GM23338 (cell line): ENCODE data around the gene ITIH4. TPM values are rescaled to one million over a fixed set of nuclear protein-coding genes. Genes with fewer than 3 reads are reported as not detected.

Experiments
- ATAC-seq: fragments of 200-7000 bp; cut with Tn5 transposase; 3 replicates; pipeline ENCODE4 v1.9.1; 2020
- DNase-seq: peaks from one replicate; pipeline ENCODE4 v3.0.0-alpha.2; 2015; ENCODE audit warnings: low spot score
- H2AFZ ChIP-seq: fragments of 200-600 bp; sonication (generic); 2 replicates; pipeline ENCODE4 v1.8.0; 2016; ENCODE audit warnings: antibody characterized with exemption, mild to moderate bottlenecking, moderate library complexity
- H3F3A ChIP-seq: fragments of 200-600 bp; sonication (generic); replicated peaks from 2 replicates; pipeline ENCODE4 v1.8.0; 2017; ENCODE audit warnings: antibody characterized with exemption, mixed run types, low read depth
- H3K27ac ChIP-seq: fragments of 200-600 bp; sonication (generic); 2 replicates; pipeline ENCODE4 v1.6.1; 2016; ENCODE audit warnings: low read depth
- H3K27me3 ChIP-seq: fragments of 200-600 bp; sonication (generic); 2 replicates; pipeline ENCODE4 v1.8.0; 2016; ENCODE audit warnings: mild to moderate bottlenecking, mixed run types, moderate library complexity; ENCODE audit not compliant: insufficient read depth
- H3K36me3 ChIP-seq: fragments of 200-600 bp; sonication (generic); 2 replicates; pipeline ENCODE4 v1.8.0; 2016; ENCODE audit warnings: mild to moderate bottlenecking; ENCODE audit not compliant: insufficient read depth
- H3K4me1 ChIP-seq: fragments of 200-600 bp; sonication (generic); 2 replicates; pipeline ENCODE4 v1.8.0; 2016; ENCODE audit warnings: mild to moderate bottlenecking, moderate library complexity; ENCODE audit not compliant: insufficient read depth
- H3K4me2 ChIP-seq: fragments of 200-600 bp; sonication (generic); 2 replicates; pipeline ENCODE4 v1.7.1; 2017; ENCODE audit warnings: mixed run types
- H3K4me3 ChIP-seq: fragments of 200-600 bp; sonication (generic); 2 replicates; pipeline ENCODE4 v1.6.1; 2016; ENCODE audit warnings: mixed run types
- H3K79me2 ChIP-seq: fragments of 200-600 bp; sonication (generic); replicated peaks from 2 replicates; pipeline ENCODE4 v1.8.0; 2017; ENCODE audit warnings: mild to moderate bottlenecking; ENCODE audit not compliant: insufficient read depth
- H3K9me2 ChIP-seq: fragments of 200-600 bp; sonication (generic); 2 replicates; pipeline ENCODE4 v1.8.0; 2017; ENCODE audit not compliant: insufficient read depth
- H4K20me1 ChIP-seq: fragments of 200-600 bp; sonication (generic); replicated peaks from 2 replicates; pipeline ENCODE4 v1.8.0; 2017; ENCODE audit warnings: mild to moderate bottlenecking; ENCODE audit not compliant: insufficient read depth
- H3K27ac Mint-ChIP-seq: 2 replicates; pipeline ENCODE4 v1.8.0; 2020; ENCODE audit warnings: inconsistent platforms, mild to moderate bottlenecking, moderate library complexity, mixed read lengths
- H3K27me3 Mint-ChIP-seq: 3 replicates; pipeline ENCODE4 v1.8.0; 2022; ENCODE audit warnings: low read depth, mild to moderate bottlenecking, moderate library complexity, mixed read lengths, inconsistent platforms; ENCODE audit not compliant: insufficient read depth, poor library complexity
- H3K36me3 Mint-ChIP-seq: 3 replicates; pipeline ENCODE4 v1.8.0; 2021; ENCODE audit warnings: low read depth, mild to moderate bottlenecking, inconsistent platforms, moderate library complexity, mixed read lengths
- H3K4me1 Mint-ChIP-seq: 3 replicates; pipeline ENCODE4 v1.8.0; 2020; ENCODE audit warnings: mild to moderate bottlenecking, inconsistent platforms, mixed read lengths
- H3K4me3 Mint-ChIP-seq: 3 replicates; pipeline ENCODE4 v1.8.0; 2021; ENCODE audit warnings: moderate library complexity, mild to moderate bottlenecking, inconsistent platforms, mixed read lengths
- H3K9me3 Mint-ChIP-seq: 3 replicates; pipeline ENCODE4 v1.8.0; 2020; ENCODE audit warnings: moderate library complexity, mild to moderate bottlenecking, inconsistent platforms, mixed read lengths
- EZH2 ChIP-seq: fragments of 200-600 bp; sonication (generic); IDR thresholded peaks from one replicate; pipeline ENCODE4 v1.8.0; 2017; ENCODE audit warnings: antibody characterized with exemption, mild to moderate bottlenecking, low read depth; ENCODE audit not compliant: unreplicated experiment
- EZH2phosphoT487 ChIP-seq: fragments of 200-600 bp; sonication (generic); IDR thresholded peaks from one replicate; pipeline ENCODE4 v1.8.1; 2018; ENCODE audit warnings: antibody characterized with exemption; ENCODE audit not compliant: unreplicated experiment
- JUNB ChIP-seq: IDR thresholded peaks from one replicate; pipeline ENCODE4 v1.6.1; 2016; ENCODE audit warnings: antibody characterized with exemption; ENCODE audit not compliant: unreplicated experiment
- NANOG ChIP-seq: IDR thresholded peaks from 2 replicates; pipeline ENCODE4 v1.6.1; 2016; ENCODE audit warnings: antibody characterized with exemption, borderline replicate concordance
- POLR2AphosphoS5 ChIP-seq: IDR thresholded peaks from 2 replicates; pipeline ENCODE4 v1.6.1; 2016; ENCODE audit warnings: antibody characterized with exemption, low read depth
- ZNF114 ChIP-seq: fragments of 250-450 bp; sonication (Bioruptor Pico); IDR thresholded peaks from 2 replicates; pipeline ENCODE4 v1.5.0; 2020; ENCODE audit warnings: mild to moderate bottlenecking, moderate library complexity
- polyA plus RNA-seq: library from polyadenylated mRNA; unstranded; fragments of >200 nt; fragmentation: Nextera tagmentation; extraction: Ambion mirVana; gene quantifications from 2 replicates; pipeline ENCODE4 v1.2.1, GENCODE V29; 2016
- total RNA-seq: library from RNA; depleted of rRNA; stranded (reverse); fragments of >200 nt; shearing (Covaris generic); gene quantifications from 2 replicates; pipeline ENCODE4 v1.2.3, GENCODE V29; 2014
- TF ChIP-seq, protein P1 (sequence below): IDR thresholded peaks from one replicate; pipeline ENCODE4 v1.6.1; 2018; ENCODE audit warnings: antibody characterized with exemption; ENCODE audit not compliant: unreplicated experiment
- TF ChIP-seq, protein P2 (sequence below): fragments of 250-450 bp; sonication (Bioruptor Pico); IDR thresholded peaks from 2 replicates; pipeline ENCODE4 v1.5.0; 2020; ENCODE audit warnings: mild to moderate bottlenecking, moderate library complexity
- TF ChIP-seq, protein P3 (sequence below): IDR thresholded peaks from 2 replicates; pipeline ENCODE4 v1.6.1; 2016; ENCODE audit warnings: antibody characterized with exemption
- TF ChIP-seq, protein P4 (sequence below), 2 experiments: fragments of 200-600 bp in 1 of 2; sonication (generic) in 1 of 2; conservative IDR thresholded peaks; 2 replicates each; pipeline versions ENCODE4 v1.5.1 to v1.6.1; 2016 to 2017; ENCODE audit warnings: antibody characterized with exemption in 2 of 2, low read depth in 2 of 2, mild to moderate bottlenecking in 2 of 2, moderate library complexity in 1 of 2

The ITIH4 gene
- total and polyA plus RNA-seq, 2 experiments from 2014 or later, result 0.82 to 1.4 TPM

DNA sequence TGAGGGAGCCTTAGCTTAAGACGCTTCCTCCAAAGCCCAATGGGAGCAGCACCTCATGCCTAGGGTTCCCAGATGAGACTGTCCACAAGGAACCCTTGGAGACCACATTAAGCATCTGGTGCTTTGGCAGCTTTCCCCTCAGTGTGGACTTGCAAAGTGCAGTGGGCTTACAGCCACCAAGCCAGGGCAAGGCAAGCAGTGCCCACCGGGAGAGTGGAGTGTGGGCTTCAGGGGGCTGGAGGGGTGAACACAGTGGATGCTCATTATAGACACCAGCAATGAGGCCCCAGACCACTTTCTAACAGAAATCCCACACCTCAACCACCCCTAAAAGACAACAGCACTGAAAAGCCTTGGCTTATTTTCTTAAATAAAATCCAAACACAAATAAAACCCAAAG, 13.4 kb upstream of the ITIH4 start:
- Histone ChIP-seq H3K79me2 (no peaks in the 10 kb centered on the region), H3K4me2 (no peak overlapping the region), H3K9me2 (no peaks in the 10 kb centered on the region), H3K27ac (no peak overlapping the region), H3F3A (no peaks in the 10 kb centered on the region), H4K20me1 (peaks cover 2% of the 10 kb centered on the region; the same call in 1 of the 2 replicates), H3K36me3 (0 out of 2 replicates have a peak, but pooled peaks cover 3% of the 10 kb centered on the region), H3K27me3 (no peaks in the 10 kb centered on the region), H3K4me1 (0 out of 2 replicates have a peak, but pooled peaks cover 4% of the 10 kb centered on the region), H3K4me3 (no peak overlapping the region), H2AFZ (no peak overlapping the region)
- no peak for ATAC-seq
- Mint-ChIP-seq H3K4me1 (peaks cover 11% of the 10 kb centered on the region), H3K27ac (no peak overlapping the region), H3K27me3 (peaks cover 9% of the 10 kb centered on the region), H3K9me3 (no peaks in the 10 kb centered on the region), H3K36me3 (peaks cover 34% of the 10 kb centered on the region), H3K4me3 (no peak overlapping the region)
- TF ChIP-seq JUNB (no peak), ZNF114 (CRISPR knock-in tag) (no peak), EZH2phosphoT487 (no peak), POLR2AphosphoS5 (no peak), NANOG (no peak), EZH2 (no peak)
- TF ChIP-seq, protein P1, sequence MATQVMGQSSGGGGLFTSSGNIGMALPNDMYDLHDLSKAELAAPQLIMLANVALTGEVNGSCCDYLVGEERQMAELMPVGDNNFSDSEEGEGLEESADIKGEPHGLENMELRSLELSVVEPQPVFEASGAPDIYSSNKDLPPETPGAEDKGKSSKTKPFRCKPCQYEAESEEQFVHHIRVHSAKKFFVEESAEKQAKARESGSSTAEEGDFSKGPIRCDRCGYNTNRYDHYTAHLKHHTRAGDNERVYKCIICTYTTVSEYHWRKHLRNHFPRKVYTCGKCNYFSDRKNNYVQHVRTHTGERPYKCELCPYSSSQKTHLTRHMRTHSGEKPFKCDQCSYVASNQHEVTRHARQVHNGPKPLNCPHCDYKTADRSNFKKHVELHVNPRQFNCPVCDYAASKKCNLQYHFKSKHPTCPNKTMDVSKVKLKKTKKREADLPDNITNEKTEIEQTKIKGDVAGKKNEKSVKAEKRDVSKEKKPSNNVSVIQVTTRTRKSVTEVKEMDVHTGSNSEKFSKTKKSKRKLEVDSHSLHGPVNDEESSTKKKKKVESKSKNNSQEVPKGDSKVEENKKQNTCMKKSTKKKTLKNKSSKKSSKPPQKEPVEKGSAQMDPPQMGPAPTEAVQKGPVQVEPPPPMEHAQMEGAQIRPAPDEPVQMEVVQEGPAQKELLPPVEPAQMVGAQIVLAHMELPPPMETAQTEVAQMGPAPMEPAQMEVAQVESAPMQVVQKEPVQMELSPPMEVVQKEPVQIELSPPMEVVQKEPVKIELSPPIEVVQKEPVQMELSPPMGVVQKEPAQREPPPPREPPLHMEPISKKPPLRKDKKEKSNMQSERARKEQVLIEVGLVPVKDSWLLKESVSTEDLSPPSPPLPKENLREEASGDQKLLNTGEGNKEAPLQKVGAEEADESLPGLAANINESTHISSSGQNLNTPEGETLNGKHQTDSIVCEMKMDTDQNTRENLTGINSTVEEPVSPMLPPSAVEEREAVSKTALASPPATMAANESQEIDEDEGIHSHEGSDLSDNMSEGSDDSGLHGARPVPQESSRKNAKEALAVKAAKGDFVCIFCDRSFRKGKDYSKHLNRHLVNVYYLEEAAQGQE, result no peak
- TF ChIP-seq, protein P2, sequence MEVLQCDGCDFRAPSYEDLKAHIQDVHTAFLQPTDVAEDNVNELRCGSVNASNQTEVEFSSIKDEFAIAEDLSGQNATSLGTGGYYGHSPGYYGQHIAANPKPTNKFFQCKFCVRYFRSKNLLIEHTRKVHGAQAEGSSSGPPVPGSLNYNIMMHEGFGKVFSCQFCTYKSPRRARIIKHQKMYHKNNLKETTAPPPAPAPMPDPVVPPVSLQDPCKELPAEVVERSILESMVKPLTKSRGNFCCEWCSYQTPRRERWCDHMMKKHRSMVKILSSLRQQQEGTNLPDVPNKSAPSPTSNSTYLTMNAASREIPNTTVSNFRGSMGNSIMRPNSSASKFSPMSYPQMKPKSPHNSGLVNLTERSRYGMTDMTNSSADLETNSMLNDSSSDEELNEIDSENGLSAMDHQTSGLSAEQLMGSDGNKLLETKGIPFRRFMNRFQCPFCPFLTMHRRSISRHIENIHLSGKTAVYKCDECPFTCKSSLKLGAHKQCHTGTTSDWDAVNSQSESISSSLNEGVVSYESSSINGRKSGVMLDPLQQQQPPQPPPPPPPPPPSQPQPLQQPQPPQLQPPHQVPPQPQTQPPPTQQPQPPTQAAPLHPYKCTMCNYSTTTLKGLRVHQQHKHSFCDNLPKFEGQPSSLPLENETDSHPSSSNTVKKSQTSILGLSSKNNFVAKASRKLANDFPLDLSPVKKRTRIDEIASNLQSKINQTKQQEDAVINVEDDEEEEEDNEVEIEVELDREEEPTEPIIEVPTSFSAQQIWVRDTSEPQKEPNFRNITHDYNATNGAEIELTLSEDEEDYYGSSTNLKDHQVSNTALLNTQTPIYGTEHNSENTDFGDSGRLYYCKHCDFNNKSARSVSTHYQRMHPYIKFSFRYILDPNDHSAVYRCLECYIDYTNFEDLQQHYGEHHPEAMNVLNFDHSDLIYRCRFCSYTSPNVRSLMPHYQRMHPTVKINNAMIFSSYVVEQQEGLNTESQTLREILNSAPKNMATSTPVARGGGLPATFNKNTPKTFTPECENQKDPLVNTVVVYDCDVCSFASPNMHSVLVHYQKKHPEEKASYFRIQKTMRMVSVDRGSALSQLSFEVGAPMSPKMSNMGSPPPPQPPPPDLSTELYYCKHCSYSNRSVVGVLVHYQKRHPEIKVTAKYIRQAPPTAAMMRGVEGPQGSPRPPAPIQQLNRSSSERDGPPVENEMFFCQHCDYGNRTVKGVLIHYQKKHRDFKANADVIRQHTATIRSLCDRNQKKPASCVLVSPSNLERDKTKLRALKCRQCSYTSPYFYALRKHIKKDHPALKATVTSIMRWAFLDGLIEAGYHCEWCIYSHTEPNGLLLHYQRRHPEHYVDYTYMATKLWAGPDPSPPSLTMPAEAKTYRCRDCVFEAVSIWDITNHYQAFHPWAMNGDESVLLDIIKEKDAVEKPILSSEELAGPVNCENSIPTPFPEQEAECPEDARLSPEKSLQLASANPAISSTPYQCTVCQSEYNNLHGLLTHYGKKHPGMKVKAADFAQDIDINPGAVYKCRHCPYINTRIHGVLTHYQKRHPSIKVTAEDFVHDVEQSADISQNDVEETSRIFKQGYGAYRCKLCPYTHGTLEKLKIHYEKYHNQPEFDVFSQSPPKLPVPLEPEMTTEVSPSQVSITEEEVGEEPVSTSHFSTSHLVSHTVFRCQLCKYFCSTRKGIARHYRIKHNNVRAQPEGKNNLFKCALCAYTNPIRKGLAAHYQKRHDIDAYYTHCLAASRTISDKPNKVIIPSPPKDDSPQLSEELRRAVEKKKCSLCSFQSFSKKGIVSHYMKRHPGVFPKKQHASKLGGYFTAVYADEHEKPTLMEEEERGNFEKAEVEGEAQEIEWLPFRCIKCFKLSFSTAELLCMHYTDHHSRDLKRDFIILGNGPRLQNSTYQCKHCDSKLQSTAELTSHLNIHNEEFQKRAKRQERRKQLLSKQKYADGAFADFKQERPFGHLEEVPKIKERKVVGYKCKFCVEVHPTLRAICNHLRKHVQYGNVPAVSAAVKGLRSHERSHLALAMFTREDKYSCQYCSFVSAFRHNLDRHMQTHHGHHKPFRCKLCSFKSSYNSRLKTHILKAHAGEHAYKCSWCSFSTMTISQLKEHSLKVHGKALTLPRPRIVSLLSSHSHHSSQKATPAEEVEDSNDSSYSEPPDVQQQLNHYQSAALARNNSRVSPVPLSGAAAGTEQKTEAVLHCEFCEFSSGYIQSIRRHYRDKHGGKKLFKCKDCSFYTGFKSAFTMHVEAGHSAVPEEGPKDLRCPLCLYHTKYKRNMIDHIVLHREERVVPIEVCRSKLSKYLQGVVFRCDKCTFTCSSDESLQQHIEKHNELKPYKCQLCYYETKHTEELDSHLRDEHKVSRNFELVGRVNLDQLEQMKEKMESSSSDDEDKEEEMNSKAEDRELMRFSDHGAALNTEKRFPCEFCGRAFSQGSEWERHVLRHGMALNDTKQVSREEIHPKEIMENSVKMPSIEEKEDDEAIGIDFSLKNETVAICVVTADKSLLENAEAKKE (CRISPR knock-in tag), result no peak
- TF ChIP-seq, protein P3, sequence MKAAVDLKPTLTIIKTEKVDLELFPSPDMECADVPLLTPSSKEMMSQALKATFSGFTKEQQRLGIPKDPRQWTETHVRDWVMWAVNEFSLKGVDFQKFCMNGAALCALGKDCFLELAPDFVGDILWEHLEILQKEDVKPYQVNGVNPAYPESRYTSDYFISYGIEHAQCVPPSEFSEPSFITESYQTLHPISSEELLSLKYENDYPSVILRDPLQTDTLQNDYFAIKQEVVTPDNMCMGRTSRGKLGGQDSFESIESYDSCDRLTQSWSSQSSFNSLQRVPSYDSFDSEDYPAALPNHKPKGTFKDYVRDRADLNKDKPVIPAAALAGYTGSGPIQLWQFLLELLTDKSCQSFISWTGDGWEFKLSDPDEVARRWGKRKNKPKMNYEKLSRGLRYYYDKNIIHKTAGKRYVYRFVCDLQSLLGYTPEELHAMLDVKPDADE, result no peak
- TF ChIP-seq, protein P4, sequence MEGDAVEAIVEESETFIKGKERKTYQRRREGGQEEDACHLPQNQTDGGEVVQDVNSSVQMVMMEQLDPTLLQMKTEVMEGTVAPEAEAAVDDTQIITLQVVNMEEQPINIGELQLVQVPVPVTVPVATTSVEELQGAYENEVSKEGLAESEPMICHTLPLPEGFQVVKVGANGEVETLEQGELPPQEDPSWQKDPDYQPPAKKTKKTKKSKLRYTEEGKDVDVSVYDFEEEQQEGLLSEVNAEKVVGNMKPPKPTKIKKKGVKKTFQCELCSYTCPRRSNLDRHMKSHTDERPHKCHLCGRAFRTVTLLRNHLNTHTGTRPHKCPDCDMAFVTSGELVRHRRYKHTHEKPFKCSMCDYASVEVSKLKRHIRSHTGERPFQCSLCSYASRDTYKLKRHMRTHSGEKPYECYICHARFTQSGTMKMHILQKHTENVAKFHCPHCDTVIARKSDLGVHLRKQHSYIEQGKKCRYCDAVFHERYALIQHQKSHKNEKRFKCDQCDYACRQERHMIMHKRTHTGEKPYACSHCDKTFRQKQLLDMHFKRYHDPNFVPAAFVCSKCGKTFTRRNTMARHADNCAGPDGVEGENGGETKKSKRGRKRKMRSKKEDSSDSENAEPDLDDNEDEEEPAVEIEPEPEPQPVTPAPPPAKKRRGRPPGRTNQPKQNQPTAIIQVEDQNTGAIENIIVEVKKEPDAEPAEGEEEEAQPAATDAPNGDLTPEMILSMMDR (conservative IDR thresholded peaks at IDR 0.05; ENCODE audit: low read depth in 2 of 2), result no peak
- DNase-seq, result no peak
